ENCODE measurements around the gene PACS2.

GRCh38 chr14:105281371-105282097, 33.0 kb upstream of the PACS2 start:
- TF ChIP-seq, protein P1, sequence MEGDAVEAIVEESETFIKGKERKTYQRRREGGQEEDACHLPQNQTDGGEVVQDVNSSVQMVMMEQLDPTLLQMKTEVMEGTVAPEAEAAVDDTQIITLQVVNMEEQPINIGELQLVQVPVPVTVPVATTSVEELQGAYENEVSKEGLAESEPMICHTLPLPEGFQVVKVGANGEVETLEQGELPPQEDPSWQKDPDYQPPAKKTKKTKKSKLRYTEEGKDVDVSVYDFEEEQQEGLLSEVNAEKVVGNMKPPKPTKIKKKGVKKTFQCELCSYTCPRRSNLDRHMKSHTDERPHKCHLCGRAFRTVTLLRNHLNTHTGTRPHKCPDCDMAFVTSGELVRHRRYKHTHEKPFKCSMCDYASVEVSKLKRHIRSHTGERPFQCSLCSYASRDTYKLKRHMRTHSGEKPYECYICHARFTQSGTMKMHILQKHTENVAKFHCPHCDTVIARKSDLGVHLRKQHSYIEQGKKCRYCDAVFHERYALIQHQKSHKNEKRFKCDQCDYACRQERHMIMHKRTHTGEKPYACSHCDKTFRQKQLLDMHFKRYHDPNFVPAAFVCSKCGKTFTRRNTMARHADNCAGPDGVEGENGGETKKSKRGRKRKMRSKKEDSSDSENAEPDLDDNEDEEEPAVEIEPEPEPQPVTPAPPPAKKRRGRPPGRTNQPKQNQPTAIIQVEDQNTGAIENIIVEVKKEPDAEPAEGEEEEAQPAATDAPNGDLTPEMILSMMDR (IDR thresholded peaks at IDR 0.05; ENCODE audit: low read depth, low read length, missing input control) = peak; percentile 56
- no peak for TF ChIP-seq TAF1 (conservative IDR thresholded peaks at IDR 0.05)
- TF ChIP-seq ATF3 (IDR thresholded peaks at IDR 0.05) = no peak
- TF ChIP-seq REST (IDR thresholded peaks at IDR 0.05) = no peak
- no peak for TF ChIP-seq HNF4A (conservative IDR thresholded peaks at IDR 0.05)
- no peak for TF ChIP-seq NR2F2 (IDR thresholded peaks at IDR 0.05)
- TF ChIP-seq, protein P2, sequence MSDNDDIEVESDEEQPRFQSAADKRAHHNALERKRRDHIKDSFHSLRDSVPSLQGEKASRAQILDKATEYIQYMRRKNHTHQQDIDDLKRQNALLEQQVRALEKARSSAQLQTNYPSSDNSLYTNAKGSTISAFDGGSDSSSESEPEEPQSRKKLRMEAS (IDR thresholded peaks at IDR 0.05) = no peak
- TF ChIP-seq YY1 (IDR thresholded peaks at IDR 0.05) = no peak
- no peak for TF ChIP-seq GABPA (IDR thresholded peaks at IDR 0.05 in 1 of 2, conservative IDR thresholded peaks at IDR 0.05 in 1 of 2)
- TF ChIP-seq, protein P3, sequence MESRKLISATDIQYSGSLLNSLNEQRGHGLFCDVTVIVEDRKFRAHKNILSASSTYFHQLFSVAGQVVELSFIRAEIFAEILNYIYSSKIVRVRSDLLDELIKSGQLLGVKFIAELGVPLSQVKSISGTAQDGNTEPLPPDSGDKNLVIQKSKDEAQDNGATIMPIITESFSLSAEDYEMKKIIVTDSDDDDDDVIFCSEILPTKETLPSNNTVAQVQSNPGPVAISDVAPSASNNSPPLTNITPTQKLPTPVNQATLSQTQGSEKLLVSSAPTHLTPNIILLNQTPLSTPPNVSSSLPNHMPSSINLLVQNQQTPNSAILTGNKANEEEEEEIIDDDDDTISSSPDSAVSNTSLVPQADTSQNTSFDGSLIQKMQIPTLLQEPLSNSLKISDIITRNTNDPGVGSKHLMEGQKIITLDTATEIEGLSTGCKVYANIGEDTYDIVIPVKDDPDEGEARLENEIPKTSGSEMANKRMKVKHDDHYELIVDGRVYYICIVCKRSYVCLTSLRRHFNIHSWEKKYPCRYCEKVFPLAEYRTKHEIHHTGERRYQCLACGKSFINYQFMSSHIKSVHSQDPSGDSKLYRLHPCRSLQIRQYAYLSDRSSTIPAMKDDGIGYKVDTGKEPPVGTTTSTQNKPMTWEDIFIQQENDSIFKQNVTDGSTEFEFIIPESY (IDR thresholded peaks at IDR 0.05) = no peak
- peak; percentile 82 to 84 for TF ChIP-seq RAD21 (IDR thresholded peaks at IDR 0.05)
- TF ChIP-seq SP1 (IDR thresholded peaks at IDR 0.05) = no peak
